HepG2 (cell line): Measurements from ENCODE around the gene SETD2. TPM values are rescaled to one million over a fixed set of nuclear protein-coding genes. Genes with fewer than 3 reads are reported as not detected.

Experiments
- ATF6 ChIP-seq: sonication (generic); formaldehyde crosslinking; conservative IDR thresholded peaks from 2 replicates; pipeline ENCODE4 v1.4.0; 2020; ENCODE audit warnings: missing genetic modification reagents
- CHCHD3 ChIP-seq: sonication (generic); formaldehyde crosslinking; IDR thresholded peaks from 2 replicates; pipeline ENCODE4 v1.8.0; 2022; ENCODE audit warnings: mild to moderate bottlenecking, missing genetic modification reagents, moderate library complexity
- HINFP ChIP-seq: sonication (generic); formaldehyde crosslinking; IDR thresholded peaks from 2 replicates; pipeline ENCODE4 v1.4.0; 2020; ENCODE audit warnings: low read depth, mild to moderate bottlenecking, missing genetic modification reagents
- LCORL ChIP-seq, 2 experiments: fragments of 450-650 bp in 1 of 2; sonication (generic) in 1 of 2; formaldehyde crosslinking in 1 of 2; IDR thresholded peaks; 2 replicates each; pipeline versions ENCODE4 v1.5.0 to v1.6.1; 2017 to 2020; ENCODE audit warnings: antibody characterized with exemption in 1 of 2, missing genetic modification reagents in 1 of 2
- MAF1 ChIP-seq: sonication (generic); formaldehyde crosslinking; IDR thresholded peaks from 2 replicates; pipeline ENCODE4 v1.5.0; 2020; ENCODE audit warnings: missing genetic modification reagents, borderline replicate concordance
- MLX ChIP-seq: IDR thresholded peaks from 2 replicates; pipeline ENCODE4 v1.6.1; 2016
- NFE2L2 ChIP-seq: fragments of 150-350 bp; IDR thresholded peaks from 2 replicates; pipeline ENCODE4 v1.6.1; 2014; ENCODE audit warnings: low read length
- ZFP91 ChIP-seq: sonication (generic); formaldehyde crosslinking; IDR thresholded peaks from 2 replicates; pipeline ENCODE4 v1.9.0; 2022; ENCODE audit warnings: missing genetic modification reagents, mild to moderate bottlenecking, borderline replicate concordance
- ZMAT3 ChIP-seq: sonication (generic); formaldehyde crosslinking; conservative IDR thresholded peaks from 2 replicates; pipeline ENCODE4 v1.7.0; 2021; ENCODE audit warnings: missing genetic modification reagents
- ZNF564 ChIP-seq: sonication (generic); formaldehyde crosslinking; IDR thresholded peaks from 2 replicates; pipeline ENCODE4 v1.8.1; 2023; ENCODE audit warnings: mild to moderate bottlenecking, missing genetic modification reagents
- ZNF644 ChIP-seq: IDR thresholded peaks from 2 replicates; pipeline ENCODE4 v1.6.1; 2016; ENCODE audit warnings: low read depth
- ZNF670 ChIP-seq: sonication (generic); formaldehyde crosslinking; IDR thresholded peaks from 2 replicates; pipeline ENCODE4 v1.8.0; 2022; ENCODE audit warnings: mild to moderate bottlenecking, missing genetic modification reagents, borderline replicate concordance
- polyA plus RNA-seq, 8 experiments: library from polyadenylated mRNA; depleted of rRNA in 3 of 8; stranded (reverse) in 7 of 8; unstranded in 1 of 8; fragments of >200 nt; fragmentation: Illumina TruSeq in 4 of 8; extraction: Trizol in 4 of 8; gene quantifications; 2 replicates each; pipeline versions ENCODE4 v1.2.1 to v1.2.3, GENCODE V29; 2011 to 2016; ENCODE audit warnings: low read depth in 4 of 8, missing spikeins in 1 of 8, mixed read lengths in 1 of 8; ENCODE audit not compliant: insufficient read depth in 1 of 8
- total RNA-seq, 5 experiments: library from RNA; depleted of rRNA; stranded (reverse); fragments of >200 nt; fragmentation: Illumina TruSeq; extraction: Trizol; gene quantifications; 2 replicates each; pipeline ENCODE4 v1.2.3, GENCODE V29; 2016; ENCODE audit warnings: low read depth in 1 of 5
- TF ChIP-seq, protein P1 (sequence below): IDR thresholded peaks from 2 replicates; pipeline ENCODE4 v1.6.1; 2016; ENCODE audit warnings: low read depth, borderline replicate concordance
- TF ChIP-seq, protein P2 (sequence below): sonication (generic); formaldehyde crosslinking; IDR thresholded peaks from 2 replicates; pipeline ENCODE4 v1.5.0; 2020; ENCODE audit warnings: mild to moderate bottlenecking, missing genetic modification reagents
- TF ChIP-seq, protein P3 (sequence below): IDR thresholded peaks from 2 replicates; pipeline ENCODE4 v1.6.1; 2016; ENCODE audit warnings: missing genetic modification reagents, missing compliant biosample characterization
- TF ChIP-seq, protein P4 (sequence below): sonication (generic); formaldehyde crosslinking; IDR thresholded peaks from 2 replicates; pipeline ENCODE4 v1.5.1; 2020; ENCODE audit warnings: mild to moderate bottlenecking, missing genetic modification reagents, moderate library complexity

SETD2 gene
- total and polyA plus RNA-seq, 2 of the 13 experiments (the other 11 are each of a cell fraction or from before 2014, with no cell fraction given), result 14.2 to 24.2 TPM

GRCh38 chr3:46970391-46971091 lies 193.4 kb downstream of the SETD2 start (continued):
- 0 out of 2 replicates have a peak, but pooled peaks have one; percentile 42 for TF ChIP-seq ATF6
- peak; percentile 63 for TF ChIP-seq MLX
- TF ChIP-seq HINFP (CRISPR knock-in tag), result no peak
- TF ChIP-seq ZFP91, result peak; percentile 53
- TF ChIP-seq MAF1, result no peak
- TF ChIP-seq LCORL (IDR thresholded peaks at IDR 0.05), result no peak
- peak; percentile 89 for TF ChIP-seq LCORL (CRISPR knock-in tag; IDR thresholded peaks at IDR 0.05)
- TF ChIP-seq, protein P1, sequence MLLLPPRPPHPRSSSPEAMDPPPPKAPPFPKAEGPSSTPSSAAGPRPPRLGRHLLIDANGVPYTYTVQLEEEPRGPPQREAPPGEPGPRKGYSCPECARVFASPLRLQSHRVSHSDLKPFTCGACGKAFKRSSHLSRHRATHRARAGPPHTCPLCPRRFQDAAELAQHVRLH (CRISPR knock-in tag), result peak; percentile 67; the same call in 1 of the 2 replicates
- TF ChIP-seq, protein P2, sequence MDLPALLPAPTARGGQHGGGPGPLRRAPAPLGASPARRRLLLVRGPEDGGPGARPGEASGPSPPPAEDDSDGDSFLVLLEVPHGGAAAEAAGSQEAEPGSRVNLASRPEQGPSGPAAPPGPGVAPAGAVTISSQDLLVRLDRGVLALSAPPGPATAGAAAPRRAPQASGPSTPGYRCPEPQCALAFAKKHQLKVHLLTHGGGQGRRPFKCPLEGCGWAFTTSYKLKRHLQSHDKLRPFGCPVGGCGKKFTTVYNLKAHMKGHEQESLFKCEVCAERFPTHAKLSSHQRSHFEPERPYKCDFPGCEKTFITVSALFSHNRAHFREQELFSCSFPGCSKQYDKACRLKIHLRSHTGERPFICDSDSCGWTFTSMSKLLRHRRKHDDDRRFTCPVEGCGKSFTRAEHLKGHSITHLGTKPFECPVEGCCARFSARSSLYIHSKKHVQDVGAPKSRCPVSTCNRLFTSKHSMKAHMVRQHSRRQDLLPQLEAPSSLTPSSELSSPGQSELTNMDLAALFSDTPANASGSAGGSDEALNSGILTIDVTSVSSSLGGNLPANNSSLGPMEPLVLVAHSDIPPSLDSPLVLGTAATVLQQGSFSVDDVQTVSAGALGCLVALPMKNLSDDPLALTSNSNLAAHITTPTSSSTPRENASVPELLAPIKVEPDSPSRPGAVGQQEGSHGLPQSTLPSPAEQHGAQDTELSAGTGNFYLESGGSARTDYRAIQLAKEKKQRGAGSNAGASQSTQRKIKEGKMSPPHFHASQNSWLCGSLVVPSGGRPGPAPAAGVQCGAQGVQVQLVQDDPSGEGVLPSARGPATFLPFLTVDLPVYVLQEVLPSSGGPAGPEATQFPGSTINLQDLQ (CRISPR knock-in tag), result no peak
- TF ChIP-seq ZNF644 (CRISPR knock-in tag), result peak; percentile 58
- TF ChIP-seq ZNF670 (CRISPR knock-in tag), result peak; percentile 68; the same call in 1 of the 2 replicates
- TF ChIP-seq ZNF564 (CRISPR knock-in tag), result no peak
- no peak for TF ChIP-seq NFE2L2
- TF ChIP-seq, protein P3, sequence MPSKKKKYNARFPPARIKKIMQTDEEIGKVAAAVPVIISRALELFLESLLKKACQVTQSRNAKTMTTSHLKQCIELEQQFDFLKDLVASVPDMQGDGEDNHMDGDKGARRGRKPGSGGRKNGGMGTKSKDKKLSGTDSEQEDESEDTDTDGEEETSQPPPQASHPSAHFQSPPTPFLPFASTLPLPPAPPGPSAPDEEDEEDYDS (CRISPR knock-in tag), result peak; percentile 65
- no peak for TF ChIP-seq ZMAT3
- TF ChIP-seq CHCHD3, result no peak
- TF ChIP-seq, protein P4, sequence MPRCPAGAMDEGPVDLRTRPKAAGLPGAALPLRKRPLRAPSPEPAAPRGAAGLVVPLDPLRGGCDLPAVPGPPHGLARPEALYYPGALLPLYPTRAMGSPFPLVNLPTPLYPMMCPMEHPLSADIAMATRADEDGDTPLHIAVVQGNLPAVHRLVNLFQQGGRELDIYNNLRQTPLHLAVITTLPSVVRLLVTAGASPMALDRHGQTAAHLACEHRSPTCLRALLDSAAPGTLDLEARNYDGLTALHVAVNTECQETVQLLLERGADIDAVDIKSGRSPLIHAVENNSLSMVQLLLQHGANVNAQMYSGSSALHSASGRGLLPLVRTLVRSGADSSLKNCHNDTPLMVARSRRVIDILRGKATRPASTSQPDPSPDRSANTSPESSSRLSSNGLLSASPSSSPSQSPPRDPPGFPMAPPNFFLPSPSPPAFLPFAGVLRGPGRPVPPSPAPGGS (CRISPR knock-in tag), result no peak
